Neural cell (in vitro differentiated cells): ENCODE data around the gene TPP1.

Source experiments
- EP300 ChIP-seq: fragments of 450-650 bp; conservative IDR thresholded peaks from 2 replicates; pipeline ENCODE4 v1.6.1; 2014; ENCODE audit warnings: antibody characterized with exemption, mild to moderate bottlenecking, moderate library complexity; ENCODE audit not compliant: poor library complexity, severe bottlenecking
- EZH2 ChIP-seq: fragments of 200-600, 300-800 bp; shearing (Covaris generic), sonication (generic); IDR thresholded peaks from 2 replicates; pipeline ENCODE4 v1.6.1; 2014; ENCODE audit warnings: antibody characterized with exemption, low read length, borderline replicate concordance, mild to moderate bottlenecking; ENCODE audit not compliant: insufficient read depth, poor library complexity, severe bottlenecking
- MXI1 ChIP-seq: fragments of 450-650 bp; conservative IDR thresholded peaks from 2 replicates; pipeline ENCODE4 v1.6.1; 2014; ENCODE audit warnings: antibody characterized with exemption, mild to moderate bottlenecking; ENCODE audit not compliant: poor library complexity, severe bottlenecking
- POLR2AphosphoS5 ChIP-seq: IDR thresholded peaks from 2 replicates; pipeline ENCODE4 v1.6.1; 2012
- RAD21 ChIP-seq: fragments of 450-650 bp; conservative IDR thresholded peaks from 2 replicates; pipeline ENCODE4 v1.6.1; 2014; ENCODE audit warnings: antibody characterized with exemption, mild to moderate bottlenecking, moderate library complexity
- SMC3 ChIP-seq: fragments of 450-650 bp; conservative IDR thresholded peaks from 2 replicates; pipeline ENCODE4 v1.6.1; 2014; ENCODE audit warnings: antibody characterized with exemption, mild to moderate bottlenecking, moderate library complexity; ENCODE audit not compliant: poor library complexity
- TF ChIP-seq, protein P1 (sequence below): fragments of 450-650 bp; IDR thresholded peaks from 2 replicates; pipeline ENCODE4 v1.5.1; 2014; ENCODE audit warnings: antibody characterized with exemption, mild to moderate bottlenecking, moderate library complexity; ENCODE audit not compliant: poor library complexity, severe bottlenecking

- TF ChIP-seq, protein P1, sequence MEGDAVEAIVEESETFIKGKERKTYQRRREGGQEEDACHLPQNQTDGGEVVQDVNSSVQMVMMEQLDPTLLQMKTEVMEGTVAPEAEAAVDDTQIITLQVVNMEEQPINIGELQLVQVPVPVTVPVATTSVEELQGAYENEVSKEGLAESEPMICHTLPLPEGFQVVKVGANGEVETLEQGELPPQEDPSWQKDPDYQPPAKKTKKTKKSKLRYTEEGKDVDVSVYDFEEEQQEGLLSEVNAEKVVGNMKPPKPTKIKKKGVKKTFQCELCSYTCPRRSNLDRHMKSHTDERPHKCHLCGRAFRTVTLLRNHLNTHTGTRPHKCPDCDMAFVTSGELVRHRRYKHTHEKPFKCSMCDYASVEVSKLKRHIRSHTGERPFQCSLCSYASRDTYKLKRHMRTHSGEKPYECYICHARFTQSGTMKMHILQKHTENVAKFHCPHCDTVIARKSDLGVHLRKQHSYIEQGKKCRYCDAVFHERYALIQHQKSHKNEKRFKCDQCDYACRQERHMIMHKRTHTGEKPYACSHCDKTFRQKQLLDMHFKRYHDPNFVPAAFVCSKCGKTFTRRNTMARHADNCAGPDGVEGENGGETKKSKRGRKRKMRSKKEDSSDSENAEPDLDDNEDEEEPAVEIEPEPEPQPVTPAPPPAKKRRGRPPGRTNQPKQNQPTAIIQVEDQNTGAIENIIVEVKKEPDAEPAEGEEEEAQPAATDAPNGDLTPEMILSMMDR, result no peak
- TF ChIP-seq EZH2 (no peak), SMC3 (no peak), POLR2AphosphoS5 (no peak), RAD21 (no peak), MXI1 (no peak), EP300 (no peak)
Measured at GRCh38 chr11:6615882-6616585, 3.2 kb downstream of the TPP1 start.
